IMR-90 (cell line): ENCODE data around the gene DEFB108B. TPM values are rescaled to one million over a fixed set of nuclear protein-coding genes. Genes with fewer than 3 reads are reported as not detected.
"Not testable (repeated sequence)": the region's sequence is repeated elsewhere in the genome, so short reads cannot be mapped to it uniquely, and the experiment has no call there.

ENCODE experiments used
- ATAC-seq: fragments of 200-7000 bp; cut with Tn5 transposase; 2 replicates; pipeline ENCODE4 v1.9.1; 2020; ENCODE audit warnings: low read depth, mild to moderate bottlenecking, moderate library complexity
- BruUV-seq: library from RNA; stranded (reverse); fragments of 400-500 nt; replicated peaks from 2 replicates; lab custom pipeline; 2021; lab: Mats Ljungman, UMichigan
- CTCF ChIA-PET: fragments of 300-600 bp; formaldehyde crosslinking; extraction: SDS; loops from one replicate; lab custom pipeline; 2021; ENCODE audit warnings: antibody characterized with exemption; lab: Yijun Ruan, JAX
- POLR2A ChIA-PET: fragments of 300-600 bp; sonication (Branson Sonifier 250); formaldehyde crosslinking; loops from one replicate; lab custom pipeline; 2022; ENCODE audit warnings: antibody characterized with exemption; ENCODE audit not compliant: unreplicated experiment; lab: Charles Lee
- DNase-seq: peaks from one replicate; pipeline ENCODE4 v3.0.0; 2013
- H2AFZ ChIP-seq: replicated peaks from 2 replicates; pipeline ENCODE3; 2013; ENCODE audit warnings: low read length, mild to moderate bottlenecking; ENCODE audit not compliant: poor library complexity
- H2AK5ac ChIP-seq: 2 replicates; pipeline ENCODE4 v1.6.1; 2013; ENCODE audit warnings: low read depth, low read length, inconsistent platforms
- H2AK9ac ChIP-seq: replicated peaks from 2 replicates; pipeline ENCODE3; 2013; ENCODE audit warnings: mild to moderate bottlenecking, low read depth, low read length, moderate library complexity; ENCODE audit not compliant: poor library complexity
- H2BK120ac ChIP-seq: 2 replicates; pipeline ENCODE4 v1.6.1; 2013; ENCODE audit warnings: low read depth, low read length, inconsistent platforms
- H2BK15ac ChIP-seq: 3 replicates; pipeline ENCODE4 v1.6.1; 2013; ENCODE audit warnings: low read depth, low read length, inconsistent platforms
- H2BK20ac ChIP-seq: 2 replicates; pipeline ENCODE4 v1.6.1; 2013; ENCODE audit warnings: low read depth, mild to moderate bottlenecking, inconsistent platforms, low read length, moderate library complexity
- H2BK5ac ChIP-seq: 2 replicates; pipeline ENCODE4 v1.6.1; 2013; ENCODE audit warnings: mild to moderate bottlenecking, low read depth, low read length, inconsistent platforms; ENCODE audit not compliant: poor library complexity, severe bottlenecking
- H3K14ac ChIP-seq: replicated peaks from 2 replicates; pipeline ENCODE4 v1.6.1; 2013; ENCODE audit warnings: low read depth, low read length, inconsistent platforms
- H3K18ac ChIP-seq: 2 replicates; pipeline ENCODE4 v1.6.1; 2013; ENCODE audit warnings: low read depth, low read length, control low read depth
- H3K23ac ChIP-seq: 2 replicates; pipeline ENCODE4 v1.6.1; 2013; ENCODE audit warnings: low read depth, low read length, inconsistent platforms
- H3K27ac ChIP-seq: 2 replicates; pipeline ENCODE4 v1.5.1; 2013; ENCODE audit warnings: mild to moderate bottlenecking, control low read depth, low read length; ENCODE audit not compliant: insufficient read depth
- H3K27me3 ChIP-seq: 2 replicates; pipeline ENCODE4 v1.6.1; 2013; ENCODE audit warnings: low read length; ENCODE audit not compliant: control insufficient read depth, insufficient read depth
- H3K36me3 ChIP-seq: 2 replicates; pipeline ENCODE4 v1.6.1; 2013; ENCODE audit warnings: low read length, mixed read lengths; ENCODE audit not compliant: control insufficient read depth, insufficient read depth
- H3K4ac ChIP-seq: 2 replicates; pipeline ENCODE4 v1.6.1; 2013; ENCODE audit warnings: low read depth, low read length, inconsistent platforms
- H3K4me1 ChIP-seq: 2 replicates; pipeline ENCODE4 v1.6.1; 2013; ENCODE audit warnings: low read length, mixed read lengths; ENCODE audit not compliant: control insufficient read depth, insufficient read depth
- H3K4me2 ChIP-seq: 2 replicates; pipeline ENCODE4 v1.6.1; 2013; ENCODE audit warnings: low read depth, mild to moderate bottlenecking, control low read depth, low read length, moderate library complexity
- H3K4me3 ChIP-seq: 2 replicates; pipeline ENCODE4 v1.5.1; 2013; ENCODE audit warnings: low read depth, mild to moderate bottlenecking, control low read depth, low read length, moderate library complexity; ENCODE audit not compliant: insufficient read depth
- H3K56ac ChIP-seq: 2 replicates; pipeline ENCODE4 v1.6.1; 2013; ENCODE audit warnings: low read length, inconsistent platforms; ENCODE audit not compliant: insufficient read depth; ENCODE audit errors: extremely low read depth
- H3K79me1 ChIP-seq, 2 experiments: 2 replicates each; pipeline ENCODE4 v1.6.1; 2013; ENCODE audit warnings: low read length in 2 of 2, inconsistent platforms in 1 of 2, low read depth in 1 of 2
- H3K9ac ChIP-seq: 2 replicates; pipeline ENCODE4 v1.6.1; 2013; ENCODE audit warnings: low read depth, low read length, control low read depth
- H3K9me1 ChIP-seq: 2 replicates; pipeline ENCODE4 v1.6.1; 2013; ENCODE audit warnings: low read length, inconsistent platforms; ENCODE audit not compliant: insufficient read depth
- H3K9me3 ChIP-seq: 2 replicates; pipeline ENCODE4 v1.6.1; 2013; ENCODE audit warnings: low read length; ENCODE audit not compliant: control insufficient read depth, insufficient read depth
- H4K20me1 ChIP-seq: 2 replicates; pipeline ENCODE4 v1.6.1; 2013; ENCODE audit warnings: low read length, inconsistent platforms; ENCODE audit not compliant: insufficient read depth
- H4K5ac ChIP-seq: 2 replicates; pipeline ENCODE4 v1.6.1; 2013; ENCODE audit warnings: mild to moderate bottlenecking, low read depth, low read length, control low read depth
- H4K8ac ChIP-seq, 2 experiments: 2 replicates each; pipeline ENCODE4 v1.6.1; 2013; ENCODE audit warnings: low read depth in 2 of 2, low read length in 2 of 2, control low read depth in 1 of 2, inconsistent platforms in 1 of 2
- H4K91ac ChIP-seq: 2 replicates; pipeline ENCODE4 v1.6.1; 2013; ENCODE audit warnings: low read depth, low read length, inconsistent platforms; ENCODE audit not compliant: insufficient read depth
- MAFK ChIP-seq: IDR thresholded peaks from 2 replicates; pipeline ENCODE4 v1.6.1; 2012; ENCODE audit warnings: low read depth, low read length, improper control_type of control experiment
- RAD21 ChIP-seq: IDR thresholded peaks from 2 replicates; pipeline ENCODE4 v1.6.1; 2012; ENCODE audit warnings: low read length, improper control_type of control experiment
- SMC3 ChIP-seq: fragments of 150-350 bp; IDR thresholded peaks from 2 replicates; pipeline ENCODE4 v1.6.1; 2016; ENCODE audit warnings: low read depth, mild to moderate bottlenecking, antibody characterized with exemption, low read length, moderate library complexity
- WGBS, 2 experiments: methylation state at CpG; one replicate each; pipeline versions ENCODE4 v1.1.5 to v1.1.7; 2013; ENCODE audit warnings: missing lambda C conversion rate in 2 of 2; ENCODE audit not compliant: insufficient read length in 1 of 2; ENCODE audit errors: extremely low coverage in 2 of 2; 5-methylcytosine and 5-hydroxymethylcytosine counted together
- dilution Hi-C: fragments of 300-500 bp; cut with HindIII; formaldehyde crosslinking; loops from one replicate; pipeline ENCODE4 v1.14.3; 2018; ENCODE audit warnings: low sequenced_read_pairs; ENCODE audit not compliant: unreplicated experiment
- in situ Hi-C: fragments of 300-500 bp; cut with MboI; formaldehyde crosslinking; loops from 3 replicates; pipeline ENCODE4 v1.14.3; 2019; ENCODE audit warnings: low sequenced_read_pairs, inconsistent platforms, mixed read lengths
- intact Hi-C: fragments of 100-400 bp; cut with micrococcal nuclease; formaldehyde crosslinking; loops from 2 replicates; pipeline ENCODE4 v1.10.0; 2022
- polyA plus RNA-seq, 3 experiments: library from polyadenylated mRNA; depleted of rRNA; stranded (reverse); fragments of >200 nt; gene quantifications; 2 replicates each; pipeline ENCODE4 v1.2.3, GENCODE V29; 2012; ENCODE audit warnings: low replicate concordance in 1 of 3
- total RNA-seq: library from RNA; depleted of rRNA; stranded (reverse); fragments of >200 nt; gene quantifications from 2 replicates; pipeline ENCODE4 v1.2.3, GENCODE V29; 2012
- TF ChIP-seq, protein P1 (sequence below): conservative IDR thresholded peaks from 2 replicates; pipeline ENCODE4 v1.5.1; 2012; ENCODE audit warnings: mild to moderate bottlenecking, low read depth, low read length, improper control_type of control experiment

DEFB108B gene
- total and polyA plus RNA-seq, 2 of the 4 experiments (the other 2 are of a cell fraction), result not detected

DNA sequence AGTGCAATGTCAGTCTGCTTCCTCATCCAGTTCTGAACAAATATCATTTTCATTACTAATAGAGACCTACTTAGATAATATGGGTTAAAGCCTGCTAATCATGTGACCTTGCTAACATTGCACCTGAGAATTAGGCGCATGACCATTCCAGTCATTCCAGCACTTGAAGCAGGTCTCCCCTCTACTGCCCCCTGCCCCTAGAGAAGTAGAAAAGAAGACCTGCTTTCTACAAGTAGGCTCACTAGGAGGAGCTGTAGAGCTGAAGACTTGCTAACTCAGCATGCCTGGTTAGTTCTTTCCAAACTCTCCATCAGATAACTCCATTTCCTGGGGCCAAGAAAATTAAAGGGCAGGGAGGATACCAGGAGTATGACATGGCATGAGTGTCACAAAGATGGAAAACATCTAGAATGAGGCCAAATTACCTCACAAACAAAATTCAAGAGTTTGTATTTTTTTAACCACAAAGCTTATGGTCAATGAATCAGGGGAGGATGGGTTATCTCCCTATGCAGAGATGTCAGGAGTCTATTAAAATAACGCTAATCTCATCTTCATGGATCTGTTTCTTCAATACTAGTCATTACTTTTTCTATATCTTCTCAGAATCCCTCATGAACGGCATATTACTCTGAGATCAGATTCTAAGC lies 31.1 kb downstream of the DEFB108B start:
- POLR2A ChIA-PET, result not testable (repeated sequence)
- peak; percentile 100 for ATAC-seq
- DNase-seq, result peak; percentile 69

DNA sequence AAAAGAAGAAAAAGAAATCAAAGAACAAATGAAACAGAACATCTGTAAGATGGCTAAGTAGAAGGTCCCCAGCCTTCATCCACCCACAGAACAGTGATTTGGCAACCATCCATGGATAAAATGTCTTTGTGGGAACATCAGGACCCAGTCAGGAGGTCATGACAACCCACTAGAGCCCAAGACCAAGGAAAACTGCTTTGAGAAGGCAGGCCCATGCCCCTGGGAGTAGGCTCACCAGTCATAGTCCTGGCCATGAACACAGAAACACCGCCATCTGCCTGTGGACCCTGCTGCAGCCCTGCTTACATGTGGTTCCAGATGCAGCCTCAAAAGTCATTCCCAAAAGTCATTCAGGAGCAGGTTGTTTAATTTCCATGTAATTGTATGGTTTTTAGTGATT lies 34.2 kb downstream of the DEFB108B start:
- H3K9me1 ChIP-seq, H2BK120ac ChIP-seq, dilution Hi-C loops, in situ Hi-C loops, BruUV-seq, H2BK5ac ChIP-seq, H2AFZ ChIP-seq, ATAC-seq, H3K9me3 ChIP-seq, H4K8ac ChIP-seq, H3K18ac ChIP-seq, H4K91ac ChIP-seq, H3K27ac ChIP-seq, POLR2A ChIA-PET, H3K14ac ChIP-seq, H3K4me2 ChIP-seq, CTCF ChIA-PET, H4K5ac ChIP-seq, H3K4ac ChIP-seq, H3K79me1 ChIP-seq, H2AK9ac ChIP-seq, H3K23ac ChIP-seq, H3K36me3 ChIP-seq, intact Hi-C loops, H3K4me3 ChIP-seq, DNase-seq, H4K20me1 ChIP-seq, H3K4me1 ChIP-seq, H3K56ac ChIP-seq, H2BK20ac ChIP-seq, H3K27me3 ChIP-seq, H3K9ac ChIP-seq, H2AK5ac ChIP-seq, H2BK15ac ChIP-seq: not testable (repeated sequence)
- WGBS, 2 experiments, result no CpG with 5 or more reads among the region's 1 CpG

More for the DNA sequence above, 31.1 kb downstream of the DEFB108B start:
- H3K4ac ChIP-seq, BruUV-seq, H2AFZ ChIP-seq, intact Hi-C loops, H2BK120ac ChIP-seq, H3K9ac ChIP-seq, H3K23ac ChIP-seq, H3K4me3 ChIP-seq, H4K8ac ChIP-seq, H4K20me1 ChIP-seq, H3K9me3 ChIP-seq, H3K36me3 ChIP-seq, H2BK15ac ChIP-seq, H2BK5ac ChIP-seq, in situ Hi-C loops, H3K9me1 ChIP-seq, H3K14ac ChIP-seq, H3K56ac ChIP-seq, H3K4me1 ChIP-seq, H3K27ac ChIP-seq, H3K4me2 ChIP-seq, H3K18ac ChIP-seq, H2BK20ac ChIP-seq, H4K91ac ChIP-seq, H2AK9ac ChIP-seq, H4K5ac ChIP-seq, H3K27me3 ChIP-seq, dilution Hi-C loops, H3K79me1 ChIP-seq, H2AK5ac ChIP-seq: not testable (repeated sequence)
- CTCF ChIA-PET, result interaction anchor here (0.6 kb wide), 1 partner anchor 12 kb away, joined by 3 read pairs; no protein-coding TSS in a partner anchor
- TF ChIP-seq MAFK (peak; percentile 35), RAD21 (peak; percentile 42), SMC3 (peak; percentile 40; the same call in 1 of the 2 replicates)
- TF ChIP-seq, protein P1, sequence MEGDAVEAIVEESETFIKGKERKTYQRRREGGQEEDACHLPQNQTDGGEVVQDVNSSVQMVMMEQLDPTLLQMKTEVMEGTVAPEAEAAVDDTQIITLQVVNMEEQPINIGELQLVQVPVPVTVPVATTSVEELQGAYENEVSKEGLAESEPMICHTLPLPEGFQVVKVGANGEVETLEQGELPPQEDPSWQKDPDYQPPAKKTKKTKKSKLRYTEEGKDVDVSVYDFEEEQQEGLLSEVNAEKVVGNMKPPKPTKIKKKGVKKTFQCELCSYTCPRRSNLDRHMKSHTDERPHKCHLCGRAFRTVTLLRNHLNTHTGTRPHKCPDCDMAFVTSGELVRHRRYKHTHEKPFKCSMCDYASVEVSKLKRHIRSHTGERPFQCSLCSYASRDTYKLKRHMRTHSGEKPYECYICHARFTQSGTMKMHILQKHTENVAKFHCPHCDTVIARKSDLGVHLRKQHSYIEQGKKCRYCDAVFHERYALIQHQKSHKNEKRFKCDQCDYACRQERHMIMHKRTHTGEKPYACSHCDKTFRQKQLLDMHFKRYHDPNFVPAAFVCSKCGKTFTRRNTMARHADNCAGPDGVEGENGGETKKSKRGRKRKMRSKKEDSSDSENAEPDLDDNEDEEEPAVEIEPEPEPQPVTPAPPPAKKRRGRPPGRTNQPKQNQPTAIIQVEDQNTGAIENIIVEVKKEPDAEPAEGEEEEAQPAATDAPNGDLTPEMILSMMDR, result peak; percentile 65
- WGBS, 2 experiments, result no CpG with 5 or more reads among the region's 3 CpGs
